Retina (tissue), 1 donor: ENCODE data around the gene ZNF646.
"Not testable (repeated sequence)": the region's sequence is repeated elsewhere in the genome, so short reads cannot be mapped to it uniquely, and the experiment has no call there.

Experiments
- DNase-seq: peaks from one replicate; pipeline ENCODE4 v3.0.0-alpha.2; 2016

Gene ZNF646

GRCh38 chr16:31085873-31086628 lies 11.8 kb downstream of the ZNF646 start:
- DNase-seq = no peak

GRCh38 chr16:31086629-31086906 lies 12.3 kb downstream of the ZNF646 start:
- no peak for DNase-seq

- no peak for DNase-seq
Measured at GRCh38 chr16:31087481-31087880, 13.3 kb downstream of the ZNF646 start.

- no peak for DNase-seq
Measured at GRCh38 chr16:31087971-31088370, 13.7 kb downstream of the ZNF646 start.

- no peak for DNase-seq
Measured at GRCh38 chr16:31088459-31089183, 14.4 kb downstream of the ZNF646 start, which contains the start of gene PRSS53. Gene PRSS53, minus strand, starts transcription at chr16:31088943. Its CDS starts 134 bp downstream, at chr16:31088809.

GRCh38 chr16:31089199-31089598 lies 15.0 kb downstream of the ZNF646 start:
- DNase-seq = no peak

GRCh38 chr16:31090540-31090939 lies 16.3 kb downstream of the ZNF646 start:
- no peak for DNase-seq

GRCh38 chr16:31092330-31092729 lies 18.1 kb downstream of the ZNF646 start:
- DNase-seq = no peak

GRCh38 chr16:31093132-31093703 lies 19.0 kb downstream of the ZNF646 start:
- peak; percentile 52 for DNase-seq

- DNase-seq = no peak
Measured at GRCh38 chr16:31094088-31094423, 19.8 kb downstream of the ZNF646 start.

- DNase-seq = peak; percentile 94
Measured at GRCh38 chr16:31094424-31095120, 20.4 kb downstream of the ZNF646 start, which contains the start of gene VKORC1. Gene VKORC1, minus strand, starts transcription at chr16:31094797. Its CDS starts 68 bp downstream, at chr16:31094729.

- no peak for DNase-seq
Measured at GRCh38 chr16:31099860-31100638, 25.8 kb downstream of the ZNF646 start.

GRCh38 chr16:31100876-31101641 lies 26.8 kb downstream of the ZNF646 start:
- not testable (repeated sequence) for DNase-seq

GRCh38 chr16:31105677-31106213 lies 31.5 kb downstream of the ZNF646 start:
- peak; percentile 82 for DNase-seq

GRCh38 chr16:31106509-31107464 lies 32.6 kb downstream of the ZNF646 start:
- no peak for DNase-seq

- DNase-seq = no peak
Measured at GRCh38 chr16:31107465-31107867, 33.2 kb downstream of the ZNF646 start.

- DNase-seq = peak; percentile 88
Measured at GRCh38 chr16:31108035-31108793, 34.0 kb downstream of the ZNF646 start, which contains the start of gene BCKDK. Gene BCKDK, plus strand, starts transcription at chr16:31108386. Its CDS starts 838 bp downstream, at chr16:31109224.

GRCh38 chr16:31108794-31109558 lies 34.8 kb downstream of the ZNF646 start:
- DNase-seq = no peak

GRCh38 chr16:31109622-31110021 lies 35.4 kb downstream of the ZNF646 start:
- DNase-seq = no peak
